Naive thymus-derived CD8-positive, alpha-beta T cell (primary cell): ENCODE data around the gene DENND4A. TPM values are rescaled to one million over a fixed set of nuclear protein-coding genes. Genes with fewer than 3 reads are reported as not detected.

ENCODE experiments used
- ATAC-seq, 2 donors: fragments of 150-1000 bp; cut with Tn5 transposase in 1 of 2; sonication (Bioruptor Pico), chemical (Tn5 transposase) in 1 of 2; 1 replicate in 1 of 2; 2 replicates in 1 of 2; pipeline ENCODE4 v1.10.0; 2021; ENCODE audit warnings: mild to moderate bottlenecking in 2 of 2, moderate library complexity in 2 of 2
- POLR2A ChIA-PET: fragments of 350-600 bp; sonication (Branson Sonifier 250); formaldehyde crosslinking; loops from one replicate; lab custom pipeline; 2021; ENCODE audit warnings: antibody characterized with exemption; lab: Charles Lee
- DNase-seq, 10 donors: peaks; one replicate each; pipeline versions ENCODE4 v3.0.0 to v3.0.0-alpha.2; 2020 to 2022
- H3K27ac Mint-ChIP-seq, 10 donors: one replicate each; pipeline ENCODE4 v1.8.0; 2020 to 2022; ENCODE audit warnings: mild to moderate bottlenecking in 10 of 10, mixed read lengths in 10 of 10, moderate library complexity in 4 of 10, inconsistent platforms in 1 of 10
- H3K27me3 Mint-ChIP-seq, 5 donors: one replicate each; pipeline ENCODE4 v1.8.0; 2021 to 2022; ENCODE audit warnings: mixed read lengths in 5 of 5
- H3K36me3 Mint-ChIP-seq, 3 donors: one replicate each; pipeline ENCODE4 v1.8.0; 2020 to 2022; ENCODE audit warnings: mixed read lengths in 3 of 3, mild to moderate bottlenecking in 2 of 3, inconsistent platforms in 1 of 3
- H3K4me1 Mint-ChIP-seq, 4 donors: one replicate each; pipeline ENCODE4 v1.8.0; 2021 to 2022; ENCODE audit warnings: mixed read lengths in 4 of 4
- H3K4me3 Mint-ChIP-seq, 10 donors: one replicate each; pipeline ENCODE4 v1.8.0; 2020 to 2022; ENCODE audit warnings: mild to moderate bottlenecking in 10 of 10, mixed read lengths in 10 of 10, moderate library complexity in 6 of 10, inconsistent platforms in 1 of 10
- H3K9me3 Mint-ChIP-seq, 9 donors: one replicate each; pipeline ENCODE4 v1.8.0; 2020 to 2022; ENCODE audit warnings: mixed read lengths in 9 of 9, mild to moderate bottlenecking in 3 of 9, inconsistent platforms in 1 of 9, moderate library complexity in 1 of 9
- polyA plus RNA-seq, 3 donors: library from polyadenylated mRNA; unstranded; fragments of 300-500 nt; fragmentation: Illumina TruSeq; gene quantifications; one replicate each; pipeline ENCODE4 v1.2.3, GENCODE V29; 2021
- total RNA-seq, 8 experiments: library from RNA in 2 of 8; stranded (reverse) in 2 of 8; gene quantifications; one replicate each; pipeline ENCODE4 v1.2.3 and lab custom pipeline; 2021 to 2026

Gene DENND4A
- total and polyA plus RNA-seq, 5 experiments from 2014 or later, result 9.3 to 62.9 (median 12.0) TPM

GRCh38 chr15:65766422-65767263, 25.4 kb downstream of the DENND4A start:
- no peak for ATAC-seq
- peak overlapping the region in 2 of 10 donors; percentile 5 to 16 for H3K4me3 Mint-ChIP-seq
- POLR2A ChIA-PET, result interaction anchor here (0.6 kb wide), 1 partner anchor 94 kb away, joined by 8 read pairs; no protein-coding TSS in a partner anchor
- H3K36me3 Mint-ChIP-seq, result peaks cover 0 to 20% (median 8%) of the 10 kb centered on the region in 3 donors
- no peaks in the 10 kb centered on the region for H3K27me3 Mint-ChIP-seq
- H3K27ac Mint-ChIP-seq, result peak overlapping the region in 4 of 10 donors; percentile 17 to 62 (median 41)
- no peaks in the 10 kb centered on the region for H3K9me3 Mint-ChIP-seq
- H3K4me1 Mint-ChIP-seq, result peaks cover 23 to 86% (median 54%) of the 10 kb centered on the region in 4 donors
- DNase-seq, result no peak

- no peaks in the 10 kb centered on the region for H3K9me3 Mint-ChIP-seq
- DNase-seq, result no peak
- no peak overlapping the region for H3K27ac Mint-ChIP-seq
- peaks cover 0 to 14% (median 5%) of the 10 kb centered on the region in 3 donors for H3K36me3 Mint-ChIP-seq
- no peak for ATAC-seq
- H3K4me1 Mint-ChIP-seq, result peaks cover 22 to 81% (median 50%) of the 10 kb centered on the region in 4 donors
- no peak overlapping the region for H3K4me3 Mint-ChIP-seq
- no peaks in the 10 kb centered on the region for H3K27me3 Mint-ChIP-seq
- POLR2A ChIA-PET, result no interaction called here
Measured at GRCh38 chr15:65765106-65765505, 27.0 kb downstream of the DENND4A start.

- Mint-ChIP-seq H3K36me3 (peaks cover 0 to 25% (median 10%) of the 10 kb centered on the region in 3 donors), H3K27ac (peak overlapping the region in 8 of 10 donors; percentile 6 to 70 (median 45)), H3K4me1 (peaks cover 19 to 64% (median 45%) of the 10 kb centered on the region in 4 donors), H3K27me3 (no peaks in the 10 kb centered on the region), H3K4me3 (peak overlapping the region in 7 of 10 donors; percentile 2 to 47 (median 7)), H3K9me3 (no peaks in the 10 kb centered on the region)
- ATAC-seq, result no peak
- POLR2A ChIA-PET, result interaction anchor here (0.6 to 0.7 kb wide), 2 partner anchors 78 to 373 kb away, joined by 3 to 5 read pairs; no protein-coding TSS in a partner anchor
- DNase-seq, result no peak
Measured at GRCh38 chr15:65762914-65763787, 28.9 kb downstream of the DENND4A start.

GRCh38 chr15:65762399-65762798, 29.7 kb downstream of the DENND4A start:
- no peaks in the 10 kb centered on the region for H3K27me3 Mint-ChIP-seq
- peak in 1 of 2 donors; percentile 12 for ATAC-seq
- peak overlapping the region in 3 of 10 donors; percentile 7 to 82 (median 64) for H3K27ac Mint-ChIP-seq
- peaks cover 15 to 58% (median 38%) of the 10 kb centered on the region in 4 donors for H3K4me1 Mint-ChIP-seq
- DNase-seq, result no peak
- peaks cover 0 to 27% (median 10%) of the 10 kb centered on the region in 3 donors for H3K36me3 Mint-ChIP-seq
- POLR2A ChIA-PET, result no interaction called here
- H3K4me3 Mint-ChIP-seq, result peak overlapping the region in 1 of 10 donors; percentile 43
- H3K9me3 Mint-ChIP-seq, result no peaks in the 10 kb centered on the region

GRCh38 chr15:65761210-65761926, 30.7 kb downstream of the DENND4A start:
- POLR2A ChIA-PET, result interaction anchor here (0.6 kb wide), 2 partner anchors 14 to 77 kb away, joined by 3 to 5 read pairs; no protein-coding TSS in a partner anchor
- Mint-ChIP-seq H3K27ac (peak overlapping the region in 6 of 10 donors; percentile 4 to 86 (median 50)), H3K4me1 (peaks cover 13 to 48% (median 28%) of the 10 kb centered on the region in 4 donors), H3K9me3 (no peaks in the 10 kb centered on the region), H3K36me3 (peaks cover 0 to 32% (median 8%) of the 10 kb centered on the region in 3 donors), H3K27me3 (no peaks in the 10 kb centered on the region), H3K4me3 (peak overlapping the region in 2 of 10 donors; percentile 64 to 66)
- ATAC-seq (no peak), DNase-seq (no peak)

GRCh38 chr15:65759441-65759840, 32.7 kb downstream of the DENND4A start:
- no peak for DNase-seq
- no peaks in the 10 kb centered on the region for H3K27me3 Mint-ChIP-seq
- POLR2A ChIA-PET, result no interaction called here
- no peak for ATAC-seq
- H3K27ac Mint-ChIP-seq, result peak overlapping the region in 1 of 10 donors; percentile 49
- H3K4me3 Mint-ChIP-seq, result no peak overlapping the region
- H3K4me1 Mint-ChIP-seq, result peaks cover 12 to 40% (median 25%) of the 10 kb centered on the region in 4 donors
- H3K9me3 Mint-ChIP-seq, result no peaks in the 10 kb centered on the region
- peaks cover 0 to 48% (median 18%) of the 10 kb centered on the region in 3 donors for H3K36me3 Mint-ChIP-seq

- no peaks in the 10 kb centered on the region for H3K27me3 Mint-ChIP-seq
Measured at GRCh38 chr15:65758242-65758641, 33.9 kb downstream of the DENND4A start.

GRCh38 chr15:65757256-65757655, 34.8 kb downstream of the DENND4A start:
- peaks cover 10 to 23% (median 13%) of the 10 kb centered on the region in 4 donors for H3K4me1 Mint-ChIP-seq

More at GRCh38 chr15:65758242-65758641, 33.9 kb downstream of the DENND4A start:
- H3K27ac Mint-ChIP-seq, result peak overlapping the region in 3 of 10 donors; percentile 10 to 80 (median 16)
- H3K4me3 Mint-ChIP-seq, result no peak overlapping the region
- DNase-seq (no peak), ATAC-seq (no peak)
- peaks cover 0 to 51% (median 18%) of the 10 kb centered on the region in 3 donors for H3K36me3 Mint-ChIP-seq
- peaks cover 12 to 32% (median 22%) of the 10 kb centered on the region in 4 donors for H3K4me1 Mint-ChIP-seq
- H3K9me3 Mint-ChIP-seq, result no peaks in the 10 kb centered on the region
- POLR2A ChIA-PET, result no interaction called here

GRCh38 chr15:65752151-65752700, 39.9 kb downstream of the DENND4A start:
- peak overlapping the region in 1 of 10 donors; percentile 20 for H3K27ac Mint-ChIP-seq
- H3K36me3 Mint-ChIP-seq, result peaks cover 0 to 58% (median 20%) of the 10 kb centered on the region in 3 donors
- H3K4me3 Mint-ChIP-seq, result no peak overlapping the region
- H3K9me3 Mint-ChIP-seq, result no peaks in the 10 kb centered on the region
- peaks cover 10 to 20% (median 13%) of the 10 kb centered on the region in 4 donors for H3K4me1 Mint-ChIP-seq
- no peaks in the 10 kb centered on the region for H3K27me3 Mint-ChIP-seq
- POLR2A ChIA-PET, result no interaction called here
- DNase-seq (no peak), ATAC-seq (no peak)

More at GRCh38 chr15:65757256-65757655, 34.8 kb downstream of the DENND4A start:
- ATAC-seq (no peak), DNase-seq (no peak)
- peak overlapping the region in 1 of 10 donors; percentile 53 for H3K27ac Mint-ChIP-seq
- H3K36me3 Mint-ChIP-seq, result peaks cover 0 to 49% (median 18%) of the 10 kb centered on the region in 3 donors
- H3K9me3 Mint-ChIP-seq, result no peaks in the 10 kb centered on the region
- H3K4me3 Mint-ChIP-seq, result no peak overlapping the region
- H3K27me3 Mint-ChIP-seq, result no peaks in the 10 kb centered on the region
- POLR2A ChIA-PET, result interaction anchor here (0.5 kb wide), 1 partner anchor 12 kb away, joined by 5 read pairs; no protein-coding TSS in a partner anchor

- peak overlapping the region in 6 of 10 donors; percentile 1 to 45 (median 14) for H3K27ac Mint-ChIP-seq
- POLR2A ChIA-PET, result no interaction called here
- no peak overlapping the region for H3K4me3 Mint-ChIP-seq
- no peaks in the 10 kb centered on the region for H3K9me3 Mint-ChIP-seq
- ATAC-seq (no peak), DNase-seq (no peak)
- H3K27me3 Mint-ChIP-seq, result no peaks in the 10 kb centered on the region
- peaks cover 0 to 55% (median 20%) of the 10 kb centered on the region in 3 donors for H3K36me3 Mint-ChIP-seq
- peaks cover 10 to 20% (median 14%) of the 10 kb centered on the region in 4 donors for H3K4me1 Mint-ChIP-seq
Measured at GRCh38 chr15:65751431-65751830, 40.7 kb downstream of the DENND4A start.

GRCh38 chr15:65747265-65747664, 44.8 kb downstream of the DENND4A start:
- H3K4me1 Mint-ChIP-seq, result peaks cover 6 to 13% (median 10%) of the 10 kb centered on the region in 4 donors
- ATAC-seq, result no peak
- H3K27ac Mint-ChIP-seq, result no peak overlapping the region
- H3K9me3 Mint-ChIP-seq, result no peaks in the 10 kb centered on the region
- H3K27me3 Mint-ChIP-seq, result no peaks in the 10 kb centered on the region
- DNase-seq, result no peak
- no peak overlapping the region for H3K4me3 Mint-ChIP-seq
- POLR2A ChIA-PET, result interaction anchor here (0.6 to 0.7 kb wide), 2 partner anchors 14 to 30 kb away, joined by 3 read pairs; no protein-coding TSS in a partner anchor
- H3K36me3 Mint-ChIP-seq, result peaks cover 0 to 47% (median 10%) of the 10 kb centered on the region in 3 donors
